GM12878 (cell line): ENCODE measurements around the gene TMEM132D. TPM values are rescaled to one million over a fixed set of nuclear protein-coding genes. Genes with fewer than 3 reads are reported as not detected.

Experiments used
- ATAC-seq: fragments of 200-7000 bp; cut with Tn5 transposase; 3 replicates; pipeline ENCODE4 v1.9.1; 2020; ENCODE audit warnings: mild to moderate bottlenecking, moderate library complexity
- BruUV-seq: library from RNA; stranded (reverse); fragments of 400-500 nt; replicated peaks from 2 replicates; lab custom pipeline; 2021; lab: Mats Ljungman, UMichigan
- CTCF ChIA-PET: fragments of 300-600 bp; sonication (Branson Sonifier 250); formaldehyde crosslinking; extraction: SDS; loops from one replicate; lab custom pipeline; 2021; ENCODE audit warnings: inconsistent platforms; lab: Yijun Ruan, JAX
- POLR2A ChIA-PET: fragments of 350-600 bp; formaldehyde crosslinking; extraction: SDS; loops from one replicate; lab custom pipeline; 2021; ENCODE audit warnings: inconsistent platforms; lab: Charles Lee
- RAD21 ChIA-PET: fragments of 300-600 bp; sonication (Branson Sonifier 250); formaldehyde crosslinking; loops from one replicate; lab custom pipeline; 2023; ENCODE audit warnings: antibody characterized with exemption; ENCODE audit not compliant: unreplicated experiment; lab: Charles Lee
- SMC1A ChIA-PET: fragments of 300-600 bp; sonication (Branson Sonifier 250); formaldehyde crosslinking; loops from one replicate; lab custom pipeline; 2023; ENCODE audit not compliant: unreplicated experiment, uncharacterized antibody; lab: Charles Lee
- DNase-seq: peaks from one replicate; pipeline ENCODE4 v3.0.0-alpha.2; 2011; ENCODE audit warnings: low read depth, low spot score
- FAIRE-seq: peaks from 3 replicates; lab custom pipeline; 2011; peaks lifted over from hg19 to GRCh38; lab: Jason Lieb, UNC
- H2AFZ ChIP-seq: 2 replicates; pipeline ENCODE4 v1.6.0; 2011; ENCODE audit warnings: low read depth, low read length, control low read depth; ENCODE audit not compliant: control insufficient read depth
- H3K27ac ChIP-seq: 2 replicates; pipeline ENCODE4 v1.5.1; 2011; ENCODE audit warnings: control low read depth; ENCODE audit not compliant: control insufficient read depth, insufficient read depth
- H3K27me3 ChIP-seq, 2 experiments: replicated peaks in 1 of 2; 2 replicates each; pipeline versions ENCODE4 v1.6.0 to v1.6.1; 2011; ENCODE audit warnings: low read length in 1 of 2; ENCODE audit not compliant: control insufficient read depth in 2 of 2, insufficient read depth in 2 of 2
- H3K36me3 ChIP-seq, 2 experiments: 2 replicates each; pipeline ENCODE4 v1.5.1; 2011; ENCODE audit warnings: low read length in 1 of 2; ENCODE audit not compliant: control insufficient read depth in 2 of 2, insufficient read depth in 2 of 2
- H3K4me1 ChIP-seq: 2 replicates; pipeline ENCODE4 v1.6.1; 2011; ENCODE audit warnings: mild to moderate bottlenecking, low read length, moderate library complexity, mixed read lengths; ENCODE audit not compliant: control insufficient read depth, insufficient read depth
- H3K4me2 ChIP-seq: 2 replicates; pipeline ENCODE4 v1.6.0; 2011; ENCODE audit warnings: control low read depth; ENCODE audit not compliant: control insufficient read depth, insufficient read depth
- H3K4me3 ChIP-seq: fragments of 200-600 bp; sonication (generic); 2 replicates; pipeline ENCODE4 v1.5.1; 2016
- H3K79me2 ChIP-seq: 2 replicates; pipeline ENCODE4 v1.6.0; 2011; ENCODE audit warnings: low read length; ENCODE audit not compliant: control insufficient read depth, insufficient read depth
- H3K9ac ChIP-seq: 2 replicates; pipeline ENCODE4 v1.8.0; 2011; ENCODE audit warnings: low read length, control low read depth, mixed read lengths; ENCODE audit not compliant: control insufficient read depth, insufficient read depth
- H3K9me3 ChIP-seq: replicated peaks from 3 replicates; pipeline ENCODE4 v1.5.1; 2011; ENCODE audit warnings: mild to moderate bottlenecking, low read length; ENCODE audit not compliant: control insufficient read depth, insufficient read depth
- H4K20me1 ChIP-seq: 2 replicates; pipeline ENCODE4 v1.6.0; 2011; ENCODE audit not compliant: control insufficient read depth, insufficient read depth
- CBFB ChIP-seq: IDR thresholded peaks from 2 replicates; pipeline ENCODE4 v1.6.1; 2016; ENCODE audit warnings: antibody characterized with exemption, low read depth
- CBX3 ChIP-seq: fragments of 200-600 bp; sonication (generic); IDR thresholded peaks from 2 replicates; pipeline ENCODE4 v1.6.1; 2016; ENCODE audit warnings: low read depth, borderline replicate concordance
- CBX5 ChIP-seq: sonication (generic); IDR thresholded peaks from 2 replicates; pipeline ENCODE4 v1.6.1; 2016; ENCODE audit warnings: low read depth, moderate library complexity, mild to moderate bottlenecking, inconsistent platforms
- MYB ChIP-seq: fragments of 150-350 bp; IDR thresholded peaks from 2 replicates; pipeline ENCODE4 v1.6.1; 2014; ENCODE audit warnings: mild to moderate bottlenecking, low read depth, low read length, borderline replicate concordance
- PAX5 ChIP-seq: IDR thresholded peaks from 2 replicates; pipeline ENCODE4 v1.6.1; 2011; ENCODE audit warnings: low read depth, low read length, borderline replicate concordance
- PML ChIP-seq: IDR thresholded peaks from 2 replicates; pipeline ENCODE4 v1.6.1; 2012; ENCODE audit warnings: low read length, inconsistent platforms
- SMAD1 ChIP-seq: fragments of 450-650 bp; IDR thresholded peaks from 2 replicates; pipeline ENCODE4 v1.6.1; 2018; ENCODE audit warnings: mild to moderate bottlenecking, low read depth; ENCODE audit not compliant: partially characterized antibody
- SREBF2 ChIP-seq: IDR thresholded peaks from 2 replicates; pipeline ENCODE4 v1.6.1; 2012; ENCODE audit warnings: mild to moderate bottlenecking, low read length
- STAT3 ChIP-seq: IDR thresholded peaks from 2 replicates; pipeline ENCODE4 v1.6.1; 2011; ENCODE audit warnings: low read depth, low read length, improper control_type of control experiment
- TCF12 ChIP-seq: IDR thresholded peaks from 2 replicates; pipeline ENCODE4 v1.6.1; 2011; ENCODE audit warnings: low read depth, mild to moderate bottlenecking, low read length
- ZNF622 ChIP-seq: fragments of 450-650 bp; IDR thresholded peaks from 2 replicates; pipeline ENCODE4 v1.6.1; 2017; ENCODE audit warnings: mild to moderate bottlenecking, inconsistent platforms
- ZSCAN29 ChIP-seq: fragments of 450-650 bp; IDR thresholded peaks from 2 replicates; pipeline ENCODE4 v1.6.1; 2017; ENCODE audit warnings: mild to moderate bottlenecking, moderate library complexity
- WGBS: methylation state at CpG from one replicate; pipeline ENCODE4 v1.1.6; 2016; ENCODE audit warnings: low lambda C conversion rate; ENCODE audit not compliant: insufficient replicate concordance, insufficient coverage; ENCODE audit errors: missing lambda C conversion rate; 5-methylcytosine and 5-hydroxymethylcytosine counted together
- in situ Hi-C: fragments of 300-500 bp; cut with MboI; formaldehyde crosslinking; loops from 9 replicates; pipeline ENCODE4 v1.14.3; 2018; ENCODE audit warnings: mixed read lengths
- intact Hi-C: fragments of 100-400 bp; cut with micrococcal nuclease; formaldehyde crosslinking; loops from one replicate; pipeline ENCODE4 v1.14.2; 2022; ENCODE audit not compliant: unreplicated experiment
- polyA plus RNA-seq, 11 experiments: library from polyadenylated mRNA; depleted of rRNA in 4 of 11; unstranded in 6 of 11; stranded (reverse) in 5 of 11; fragments of >200 nt; fragmentation: Nextera tagmentation in 4 of 11; fragmentation: Illumina TruSeq in 1 of 11; extraction: Ambion mirVana in 4 of 11; extraction: Trizol in 1 of 11; gene quantifications; 1 replicate in 1 of 11; 2 replicates in 10 of 11; pipeline versions ENCODE4 v1.2.1 to v1.2.3, GENCODE V29; 2011 to 2016; ENCODE audit warnings: inconsistent platforms in 2 of 11, missing spikeins in 2 of 11, low read depth in 1 of 11
- total RNA-seq, 4 experiments: library from RNA; depleted of rRNA in 3 of 4; stranded (reverse); fragments of >200 nt in 3 of 4; fragmentation: Illumina TruSeq in 1 of 4; extraction: Trizol in 1 of 4; gene quantifications; 2 replicates each; pipeline versions ENCODE4 v1.2.1 to v1.2.3, GENCODE V29; 2013 to 2021
- TF ChIP-seq, protein P1 (sequence below): fragments of 150-350 bp; IDR thresholded peaks from 2 replicates; pipeline ENCODE4 v1.6.1; 2016; ENCODE audit warnings: low read depth, low read length
- TF ChIP-seq, protein P2 (sequence below): IDR thresholded peaks from 2 replicates; pipeline ENCODE4 v1.6.1; 2012; ENCODE audit warnings: low read depth, low read length, improper control_type of control experiment
- TF ChIP-seq, protein P3 (sequence below): IDR thresholded peaks from 2 replicates; pipeline ENCODE4 v1.6.1; 2011; ENCODE audit warnings: low read depth, mild to moderate bottlenecking, low read length, moderate library complexity, borderline replicate concordance; ENCODE audit errors: extremely low read depth
- TF ChIP-seq, protein P4 (sequence below): IDR thresholded peaks from 2 replicates; pipeline ENCODE4 v1.6.1; 2012; ENCODE audit warnings: low read length, inconsistent platforms

Gene TMEM132D
- total and polyA plus RNA-seq, 10 of the 15 experiments (the other 5 are each of a cell fraction or from before 2014, with no cell fraction given), result under 0.01 to 0.12 (median 0.02) TPM; not detected in 3

DNA sequence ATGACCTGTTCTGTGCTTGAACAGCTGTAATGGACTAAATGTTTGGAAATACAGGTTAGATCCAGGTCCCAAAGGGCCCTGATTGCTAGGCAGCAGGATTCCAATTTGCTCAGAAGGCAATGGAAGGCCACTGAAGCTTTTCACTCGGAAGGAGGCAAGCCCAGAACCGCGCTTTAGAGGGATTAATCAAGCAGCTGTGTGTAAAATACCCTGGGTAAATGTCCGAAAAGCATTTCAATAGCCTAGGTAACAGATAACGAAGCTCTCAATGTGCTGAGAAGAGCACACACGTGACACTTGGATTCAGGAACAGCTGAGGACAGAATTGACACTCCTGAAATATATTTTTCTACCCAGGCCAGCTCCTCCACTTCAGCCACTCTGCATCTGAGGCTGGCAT is 436.1 kb downstream of the TMEM132D start:
- RAD21 ChIA-PET, result no interaction called here
- Histone ChIP-seq H3K79me2 (no peaks in the 10 kb centered on the region), H3K27ac (no peak overlapping the region), H4K20me1 (no peaks in the 10 kb centered on the region), H3K27me3 (no peaks in the 10 kb centered on the region)
- FAIRE-seq, result no peak
- CTCF ChIA-PET, result no interaction called here
- POLR2A ChIA-PET, result no interaction called here
- intact Hi-C loops, result no loop called here
- no peak for TF ChIP-seq ZNF622
- TF ChIP-seq, protein P1, sequence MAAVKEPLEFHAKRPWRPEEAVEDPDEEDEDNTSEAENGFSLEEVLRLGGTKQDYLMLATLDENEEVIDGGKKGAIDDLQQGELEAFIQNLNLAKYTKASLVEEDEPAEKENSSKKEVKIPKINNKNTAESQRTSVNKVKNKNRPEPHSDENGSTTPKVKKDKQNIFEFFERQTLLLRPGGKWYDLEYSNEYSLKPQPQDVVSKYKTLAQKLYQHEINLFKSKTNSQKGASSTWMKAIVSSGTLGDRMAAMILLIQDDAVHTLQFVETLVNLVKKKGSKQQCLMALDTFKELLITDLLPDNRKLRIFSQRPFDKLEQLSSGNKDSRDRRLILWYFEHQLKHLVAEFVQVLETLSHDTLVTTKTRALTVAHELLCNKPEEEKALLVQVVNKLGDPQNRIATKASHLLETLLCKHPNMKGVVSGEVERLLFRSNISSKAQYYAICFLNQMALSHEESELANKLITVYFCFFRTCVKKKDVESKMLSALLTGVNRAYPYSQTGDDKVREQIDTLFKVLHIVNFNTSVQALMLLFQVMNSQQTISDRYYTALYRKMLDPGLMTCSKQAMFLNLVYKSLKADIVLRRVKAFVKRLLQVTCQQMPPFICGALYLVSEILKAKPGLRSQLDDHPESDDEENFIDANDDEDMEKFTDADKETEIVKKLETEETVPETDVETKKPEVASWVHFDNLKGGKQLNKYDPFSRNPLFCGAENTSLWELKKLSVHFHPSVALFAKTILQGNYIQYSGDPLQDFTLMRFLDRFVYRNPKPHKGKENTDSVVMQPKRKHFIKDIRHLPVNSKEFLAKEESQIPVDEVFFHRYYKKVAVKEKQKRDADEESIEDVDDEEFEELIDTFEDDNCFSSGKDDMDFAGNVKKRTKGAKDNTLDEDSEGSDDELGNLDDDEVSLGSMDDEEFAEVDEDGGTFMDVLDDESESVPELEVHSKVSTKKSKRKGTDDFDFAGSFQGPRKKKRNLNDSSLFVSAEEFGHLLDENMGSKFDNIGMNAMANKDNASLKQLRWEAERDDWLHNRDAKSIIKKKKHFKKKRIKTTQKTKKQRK, result no peak
- TF ChIP-seq PML, result no peak
- no peak for TF ChIP-seq CBFB
- TF ChIP-seq CBX3, result no peak
- TF ChIP-seq, protein P2, sequence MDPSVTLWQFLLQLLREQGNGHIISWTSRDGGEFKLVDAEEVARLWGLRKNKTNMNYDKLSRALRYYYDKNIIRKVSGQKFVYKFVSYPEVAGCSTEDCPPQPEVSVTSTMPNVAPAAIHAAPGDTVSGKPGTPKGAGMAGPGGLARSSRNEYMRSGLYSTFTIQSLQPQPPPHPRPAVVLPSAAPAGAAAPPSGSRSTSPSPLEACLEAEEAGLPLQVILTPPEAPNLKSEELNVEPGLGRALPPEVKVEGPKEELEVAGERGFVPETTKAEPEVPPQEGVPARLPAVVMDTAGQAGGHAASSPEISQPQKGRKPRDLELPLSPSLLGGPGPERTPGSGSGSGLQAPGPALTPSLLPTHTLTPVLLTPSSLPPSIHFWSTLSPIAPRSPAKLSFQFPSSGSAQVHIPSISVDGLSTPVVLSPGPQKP, result no peak
- TF ChIP-seq, protein P3, sequence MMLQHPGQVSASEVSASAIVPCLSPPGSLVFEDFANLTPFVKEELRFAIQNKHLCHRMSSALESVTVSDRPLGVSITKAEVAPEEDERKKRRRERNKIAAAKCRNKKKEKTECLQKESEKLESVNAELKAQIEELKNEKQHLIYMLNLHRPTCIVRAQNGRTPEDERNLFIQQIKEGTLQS, result no peak
- TF ChIP-seq, protein P4, sequence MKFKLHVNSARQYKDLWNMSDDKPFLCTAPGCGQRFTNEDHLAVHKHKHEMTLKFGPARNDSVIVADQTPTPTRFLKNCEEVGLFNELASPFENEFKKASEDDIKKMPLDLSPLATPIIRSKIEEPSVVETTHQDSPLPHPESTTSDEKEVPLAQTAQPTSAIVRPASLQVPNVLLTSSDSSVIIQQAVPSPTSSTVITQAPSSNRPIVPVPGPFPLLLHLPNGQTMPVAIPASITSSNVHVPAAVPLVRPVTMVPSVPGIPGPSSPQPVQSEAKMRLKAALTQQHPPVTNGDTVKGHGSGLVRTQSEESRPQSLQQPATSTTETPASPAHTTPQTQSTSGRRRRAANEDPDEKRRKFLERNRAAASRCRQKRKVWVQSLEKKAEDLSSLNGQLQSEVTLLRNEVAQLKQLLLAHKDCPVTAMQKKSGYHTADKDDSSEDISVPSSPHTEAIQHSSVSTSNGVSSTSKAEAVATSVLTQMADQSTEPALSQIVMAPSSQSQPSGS, result no peak
- no peak for TF ChIP-seq PAX5
- no peak for TF ChIP-seq MYB
- no peak for TF ChIP-seq SMAD1
- TF ChIP-seq SREBF2, result no peak
- TF ChIP-seq ZSCAN29, result no peak
- TF ChIP-seq STAT3, result no peak
- no peak for TF ChIP-seq CBX5
- TF ChIP-seq TCF12, result no peak
- TF ChIP-seq, all 136 proteins: peak for 0
- in situ Hi-C loops, result no loop called here
- Histone ChIP-seq H3K4me2 (no peak overlapping the region), H3K4me1 (no peaks in the 10 kb centered on the region), H3K9ac (no peak overlapping the region), H3K4me3 (no peak overlapping the region), H2AFZ (no peak overlapping the region), H3K9me3 (no peaks in the 10 kb centered on the region), H3K36me3 (no peaks in the 10 kb centered on the region)
- SMC1A ChIA-PET, result interaction anchor here (1.3 kb wide), 1 partner anchor 9 kb away, joined by 4 read pairs; no protein-coding TSS in a partner anchor
- ATAC-seq (no peak), DNase-seq (no peak)
- 14% methylated on average over 6 of the region's 6 CpGs for WGBS
- no TSS peak for BruUV-seq
